OCI-LY3 (cell line): ENCODE data around the gene BLTP3B.

Experiments
- EZH2phosphoT487 ChIP-seq: fragments of 200-600 bp; shearing (Covaris generic); IDR thresholded peaks from 2 replicates; pipeline ENCODE4 v1.6.1; 2018; ENCODE audit warnings: antibody characterized with exemption, mixed run types, low read depth
- TF ChIP-seq, protein P1 (sequence below): fragments of 200-600, 300-600 bp; sonication (generic); IDR thresholded peaks from 2 replicates; pipeline ENCODE4 v1.5.1; 2014; ENCODE audit warnings: antibody characterized with exemption, low read length, low read depth

DNA sequence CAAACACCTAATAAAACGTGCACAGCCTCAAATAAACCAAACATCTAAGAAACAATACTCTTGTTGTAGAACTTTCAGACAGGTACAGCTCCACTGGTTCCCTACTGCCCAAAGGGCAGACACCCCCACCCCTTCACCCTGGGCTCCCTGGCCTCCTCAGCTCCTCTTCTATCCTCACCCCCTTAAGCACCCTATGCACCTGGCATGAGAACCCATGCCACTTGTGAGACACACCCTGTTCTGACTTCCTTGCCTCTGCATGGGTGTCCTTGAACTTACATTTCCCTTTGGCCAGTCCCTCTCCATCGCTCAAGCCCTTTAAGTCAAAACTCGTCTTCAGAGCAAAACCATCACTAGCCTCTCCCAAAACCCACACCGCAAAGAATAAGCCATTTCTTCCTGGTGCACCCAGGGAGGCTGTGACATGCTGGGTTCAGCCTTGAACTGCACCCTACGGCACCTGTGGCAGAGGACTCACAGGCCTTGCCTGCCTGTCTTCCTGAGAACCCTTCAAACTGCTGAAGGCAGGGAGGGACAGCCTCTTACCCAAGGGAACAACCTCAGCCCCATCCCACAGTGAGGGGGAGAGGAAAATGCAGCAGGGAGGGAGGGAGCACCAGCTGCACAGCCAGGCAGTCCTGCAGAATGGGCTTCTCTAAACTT is 45.3 kb upstream of the BLTP3B start:
- TF ChIP-seq, protein P1, sequence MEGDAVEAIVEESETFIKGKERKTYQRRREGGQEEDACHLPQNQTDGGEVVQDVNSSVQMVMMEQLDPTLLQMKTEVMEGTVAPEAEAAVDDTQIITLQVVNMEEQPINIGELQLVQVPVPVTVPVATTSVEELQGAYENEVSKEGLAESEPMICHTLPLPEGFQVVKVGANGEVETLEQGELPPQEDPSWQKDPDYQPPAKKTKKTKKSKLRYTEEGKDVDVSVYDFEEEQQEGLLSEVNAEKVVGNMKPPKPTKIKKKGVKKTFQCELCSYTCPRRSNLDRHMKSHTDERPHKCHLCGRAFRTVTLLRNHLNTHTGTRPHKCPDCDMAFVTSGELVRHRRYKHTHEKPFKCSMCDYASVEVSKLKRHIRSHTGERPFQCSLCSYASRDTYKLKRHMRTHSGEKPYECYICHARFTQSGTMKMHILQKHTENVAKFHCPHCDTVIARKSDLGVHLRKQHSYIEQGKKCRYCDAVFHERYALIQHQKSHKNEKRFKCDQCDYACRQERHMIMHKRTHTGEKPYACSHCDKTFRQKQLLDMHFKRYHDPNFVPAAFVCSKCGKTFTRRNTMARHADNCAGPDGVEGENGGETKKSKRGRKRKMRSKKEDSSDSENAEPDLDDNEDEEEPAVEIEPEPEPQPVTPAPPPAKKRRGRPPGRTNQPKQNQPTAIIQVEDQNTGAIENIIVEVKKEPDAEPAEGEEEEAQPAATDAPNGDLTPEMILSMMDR = no peak
- no peak for TF ChIP-seq EZH2phosphoT487
